HTERT RPE-1 (cell line): Measurements from ENCODE around the gene GARRE1.

Experiments used
- in situ Hi-C: fragments of 300-500 bp; cut with MboI; formaldehyde crosslinking; loops from 4 replicates; pipeline ENCODE4 v1.14.3; 2020; ENCODE audit warnings: low sequenced_read_pairs

GARRE1 gene

DNA sequence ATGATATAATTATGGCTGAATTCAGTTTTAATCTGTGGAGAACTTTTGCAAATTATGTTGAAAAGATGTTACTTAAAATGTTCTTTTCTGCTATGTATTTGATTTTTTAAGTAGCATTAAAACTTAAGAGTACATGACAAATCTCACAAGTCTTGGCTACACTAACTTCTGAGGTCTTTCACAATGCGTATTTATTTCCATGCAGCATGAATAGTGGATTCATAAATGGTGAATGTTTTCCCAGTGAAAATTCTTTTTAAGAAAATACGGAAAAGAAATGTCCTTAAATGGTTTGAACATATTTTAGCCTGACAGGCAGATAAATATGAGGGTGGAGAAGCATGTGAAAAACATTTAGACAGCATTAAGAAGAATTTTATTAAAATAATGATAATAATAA lies 30.2 kb downstream of the GARRE1 start:
- in situ Hi-C loops: no loop called here

DNA sequence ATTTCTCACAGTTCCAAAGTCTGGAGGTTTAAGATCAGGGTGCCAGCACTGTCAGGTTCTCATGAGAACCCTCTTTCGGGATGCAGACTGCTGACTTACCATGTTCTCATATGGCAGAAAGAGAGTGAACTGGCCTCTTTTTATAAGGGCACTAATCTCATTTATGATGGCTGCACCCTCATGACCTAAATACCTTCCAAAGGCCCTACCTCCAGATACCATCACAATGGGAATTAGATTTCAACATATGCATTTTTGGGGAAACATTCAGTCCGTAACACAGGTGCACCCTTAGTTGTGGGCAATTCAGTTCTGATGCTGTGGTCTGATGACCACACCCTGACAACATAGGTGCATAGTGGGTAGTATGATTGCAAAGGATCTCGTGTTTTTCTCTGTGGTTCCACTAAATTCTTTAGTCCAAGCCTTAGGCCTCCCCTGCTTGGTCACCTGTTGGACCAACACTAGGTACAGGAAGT lies 33.3 kb downstream of the GARRE1 start:
- in situ Hi-C loops: no loop called here

DNA sequence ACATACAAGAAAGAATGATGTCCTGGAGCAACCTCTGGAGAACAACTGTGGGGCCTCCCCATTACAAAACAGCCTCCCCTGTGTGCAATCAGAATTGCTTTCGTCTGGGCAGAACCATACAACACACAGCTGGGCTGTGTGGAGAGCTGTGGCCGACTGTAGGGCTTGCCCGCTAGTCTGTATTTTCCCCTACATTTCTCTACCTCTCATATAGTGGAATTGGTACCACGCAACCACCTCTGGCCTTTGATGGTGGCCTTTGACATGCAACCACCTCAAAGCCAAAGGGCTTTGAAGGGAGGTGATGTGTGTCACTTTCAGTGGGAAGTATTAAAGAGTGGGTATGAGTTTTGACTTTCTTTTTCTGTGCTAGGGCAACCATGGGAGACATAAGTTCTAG lies 34.0 kb downstream of the GARRE1 start:
- in situ Hi-C loops: no loop called here

DNA sequence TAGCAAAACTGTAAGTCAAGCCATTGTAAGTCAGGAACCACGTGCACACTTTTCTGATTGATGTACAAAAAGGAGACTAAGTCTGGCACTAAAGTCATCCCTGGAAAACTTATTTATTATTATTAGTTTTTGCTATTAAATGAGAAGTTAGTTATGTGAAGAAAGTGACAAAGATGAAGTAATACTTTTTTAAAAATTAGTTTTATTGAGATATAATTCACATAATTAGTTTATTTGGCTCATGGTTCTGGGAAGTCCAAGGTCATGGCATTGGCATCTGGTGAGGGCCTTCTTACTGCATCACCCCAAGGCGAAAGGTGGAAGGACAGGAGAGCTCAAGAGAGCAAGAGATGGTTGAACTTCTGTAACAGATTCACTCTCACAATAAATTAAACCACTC lies 36.9 kb downstream of the GARRE1 start:
- in situ Hi-C loops: no loop called here

DNA sequence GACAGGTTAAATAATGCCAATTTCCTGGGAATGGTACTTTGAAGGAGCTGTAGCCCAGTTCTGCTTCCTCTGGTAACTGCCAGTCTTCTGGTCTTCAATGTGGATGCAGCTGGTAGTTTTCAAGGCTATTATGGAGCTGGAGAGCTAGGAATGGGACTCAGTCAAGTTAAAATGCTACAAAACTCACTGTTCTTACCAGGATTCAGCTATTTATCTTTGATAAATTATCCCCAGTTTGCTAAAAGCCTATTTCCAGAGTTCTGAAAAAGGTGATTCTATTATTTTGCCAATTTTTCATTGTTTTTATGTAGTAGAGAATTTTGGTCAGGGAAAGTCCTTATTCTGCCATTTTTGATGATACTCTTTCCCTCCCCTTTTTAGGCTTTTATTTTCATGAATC lies 40.7 kb downstream of the GARRE1 start:
- in situ Hi-C loops: no loop called here

DNA sequence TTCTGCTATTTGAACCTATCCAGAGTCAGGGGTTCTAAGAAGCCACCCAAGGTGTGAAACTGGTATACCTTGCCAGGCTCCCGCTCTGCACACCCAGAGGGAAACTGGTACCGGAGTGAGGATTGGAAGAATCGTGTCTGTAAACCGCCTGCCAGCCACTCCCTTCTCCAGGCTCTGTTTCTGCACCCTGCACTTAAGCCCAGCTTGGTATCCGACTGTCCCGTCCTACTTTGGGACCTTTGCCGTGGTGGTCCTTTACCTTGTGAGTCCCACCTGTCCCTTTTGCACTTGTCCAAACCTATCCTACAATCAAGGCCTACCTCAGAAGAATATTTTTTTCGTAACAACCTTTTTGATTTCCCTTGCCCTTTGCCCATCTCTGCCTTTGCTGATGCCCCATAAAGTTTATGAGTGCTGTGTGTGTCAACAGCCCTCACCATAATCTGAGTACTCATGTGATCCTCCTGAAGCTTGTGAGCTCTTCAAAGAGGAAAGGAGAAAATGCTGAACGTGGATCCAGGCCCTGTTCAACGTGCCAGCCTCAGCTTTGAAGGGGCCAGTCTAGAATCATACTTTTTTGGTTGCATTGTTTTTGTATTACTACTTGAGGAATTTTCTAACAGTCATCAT lies 44.7 kb downstream of the GARRE1 start:
- in situ Hi-C loops: no loop called here

DNA sequence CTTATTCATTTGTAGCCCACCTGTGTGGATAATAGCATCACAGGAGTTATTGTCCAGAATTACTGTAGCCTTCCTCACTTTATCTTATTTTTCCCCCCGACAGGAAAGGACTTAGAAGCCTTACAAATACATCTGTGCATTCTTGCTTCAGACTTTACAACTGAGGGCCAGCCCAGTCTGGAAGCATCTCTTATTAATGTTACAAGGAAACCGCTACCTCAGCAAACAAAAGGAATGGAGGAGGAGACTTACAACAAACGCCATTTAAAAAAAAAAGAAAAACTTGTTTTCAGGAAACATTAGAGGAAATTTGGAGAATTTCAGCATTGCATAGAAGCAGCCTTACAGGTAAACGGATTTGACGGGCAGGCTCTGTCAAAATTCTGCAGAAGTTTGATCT lies 45.2 kb downstream of the GARRE1 start:
- in situ Hi-C loops: no loop called here

DNA sequence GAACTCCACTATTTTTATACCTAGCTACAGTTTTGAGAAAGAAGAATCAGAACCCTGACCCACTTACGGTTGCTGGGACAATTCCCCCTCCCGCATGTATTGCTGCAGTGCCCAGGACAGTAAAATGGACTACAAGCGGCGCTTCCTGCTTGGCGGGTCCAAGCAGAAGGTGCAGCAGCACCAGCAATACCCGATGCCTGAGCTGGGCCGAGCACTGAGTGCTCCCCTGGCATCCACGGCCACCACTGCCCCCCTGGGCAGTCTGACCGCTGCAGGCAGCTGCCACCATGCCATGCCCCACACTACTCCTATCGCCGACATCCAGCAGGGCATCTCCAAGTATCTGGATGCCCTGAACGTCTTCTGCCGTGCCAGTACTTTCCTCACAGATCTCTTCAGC lies 46.0 kb downstream of the GARRE1 start:
- in situ Hi-C loops: no loop called here

DNA sequence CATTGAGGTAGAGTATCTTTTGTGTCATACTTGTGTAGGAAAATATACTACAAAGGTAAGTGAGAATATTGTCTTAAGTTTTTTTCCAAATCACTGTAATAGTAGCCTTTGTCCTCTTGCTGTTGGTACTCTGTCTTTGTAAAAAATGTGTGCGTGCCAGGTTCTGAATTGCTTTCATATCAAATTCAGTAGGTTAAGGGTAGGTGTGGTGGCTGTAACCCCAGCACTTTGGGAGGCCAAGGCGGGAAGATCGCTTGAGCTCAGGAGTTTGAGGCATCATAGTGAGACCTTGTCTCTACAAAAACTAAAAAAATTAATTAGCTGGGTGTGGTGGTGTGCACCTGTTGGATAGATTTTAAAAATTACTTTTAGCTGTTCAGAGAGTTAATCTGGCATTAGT lies 46.6 kb downstream of the GARRE1 start:
- in situ Hi-C loops: no loop called here
